ENCODE results near the gene BCOR. TPM values are rescaled to one million over a fixed set of nuclear protein-coding genes. Genes with fewer than 3 reads are reported as not detected.
A peak's percentile ranks its signal among the peaks of the same experiment; 100 is the strongest.

BCOR gene
- total and polyA plus RNA-seq, 2 of the 13 experiments (the other 11 are each of a cell fraction or from before 2014, with no cell fraction given), result 14.3 to 15.2 TPM

DNA sequence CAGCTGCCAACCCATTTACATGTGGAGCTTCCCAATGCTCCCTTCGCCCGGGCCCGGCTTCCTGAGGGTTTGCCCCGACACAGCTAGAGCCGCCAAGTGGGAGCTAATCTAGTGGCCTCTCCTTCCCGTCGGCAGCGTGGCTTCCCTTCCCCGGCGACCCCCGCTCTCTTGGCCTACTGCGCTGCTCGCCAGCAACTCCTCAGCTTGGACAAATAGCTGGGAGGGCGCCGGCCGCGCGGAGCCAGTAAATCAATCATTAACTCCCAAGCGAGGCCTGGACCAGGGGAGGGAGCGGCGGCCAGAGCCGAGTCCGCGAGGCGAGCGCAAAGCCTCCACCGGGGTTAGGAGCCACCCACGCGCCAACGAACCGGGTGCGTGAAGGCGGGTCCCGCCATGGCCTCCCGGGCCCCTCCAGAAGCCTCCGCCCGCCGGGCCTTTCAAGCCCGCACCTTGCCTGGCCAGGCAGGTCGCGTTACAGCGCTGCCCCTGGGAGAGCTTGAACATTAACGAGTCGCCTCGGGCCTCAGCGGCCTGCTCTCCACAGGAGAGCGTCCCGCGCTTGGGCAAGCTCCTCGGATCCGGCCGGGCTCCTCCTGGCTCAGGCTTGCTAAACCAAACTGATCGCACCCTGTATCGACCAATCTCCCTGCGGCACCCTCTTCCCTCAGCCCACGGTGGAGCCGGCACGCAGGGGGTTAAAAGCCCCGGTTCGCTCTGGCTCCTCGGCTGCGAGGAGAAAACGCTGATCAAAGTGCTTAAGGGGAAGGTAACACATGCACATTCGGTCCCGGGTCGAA, 10.6 kb upstream of the BCOR start (continued):
- TF ChIP-seq ZNF225 (CRISPR knock-in tag; IDR thresholded peaks at IDR 0.05) (no peak), TCF12 (IDR thresholded peaks at IDR 0.05) (no peak), TCF12 (CRISPR knock-in tag; IDR thresholded peaks at IDR 0.05) (no peak), ZNF709 (CRISPR knock-in tag; IDR thresholded peaks at IDR 0.05) (peak; percentile 27; the same call in 1 of the 2 replicates), POLR2A (IDR thresholded peaks at IDR 0.05; ENCODE audit: insufficient read depth in 1 of 2, low read depth in 2 of 2, low read length in 2 of 2) (peak in 1 of 2 experiments; percentile 45; a peak in 1 of 4 replicates), REST (IDR thresholded peaks at IDR 0.05; ENCODE audit: borderline replicate concordance in 1 of 2, low read depth in 1 of 2, low read length in 2 of 2) (no peak), DRAP1 (CRISPR knock-in tag; IDR thresholded peaks at IDR 0.05) (peak; percentile 54), TIGD3 (CRISPR knock-in tag; IDR thresholded peaks at IDR 0.05; ENCODE audit: borderline replicate concordance) (no peak), ZNF572 (CRISPR knock-in tag; IDR thresholded peaks at IDR 0.05) (no peak), ZNF136 (CRISPR knock-in tag; IDR thresholded peaks at IDR 0.05; ENCODE audit: low read depth) (no peak), GATAD2A (CRISPR knock-in tag; IDR thresholded peaks at IDR 0.05) (peak; percentile 21; the same call in 1 of the 2 replicates), FOXM1 (CRISPR knock-in tag; IDR thresholded peaks at IDR 0.05) (no peak), ZBTB7B (CRISPR knock-in tag; IDR thresholded peaks at IDR 0.05) (peak; percentile 47; the same call in 1 of the 2 replicates), SP140L (CRISPR knock-in tag; IDR thresholded peaks at IDR 0.05; ENCODE audit: borderline replicate concordance) (no peak), NFIC (IDR thresholded peaks at IDR 0.05; ENCODE audit: low read length) (no peak), TBP (CRISPR knock-in tag; IDR thresholded peaks at IDR 0.05) (no peak), SP2 (CRISPR knock-in tag; IDR thresholded peaks at IDR 0.05) (no peak), PAF1 (CRISPR knock-in tag; IDR thresholded peaks at IDR 0.05) (no peak), NRL (CRISPR knock-in tag; IDR thresholded peaks at IDR 0.05; ENCODE audit: borderline replicate concordance) (peak; percentile 16; the same call in 1 of the 2 replicates), IRF9 (CRISPR knock-in tag; IDR thresholded peaks at IDR 0.05; ENCODE audit: borderline replicate concordance) (no peak)
- TF ChIP-seq, protein P1, sequence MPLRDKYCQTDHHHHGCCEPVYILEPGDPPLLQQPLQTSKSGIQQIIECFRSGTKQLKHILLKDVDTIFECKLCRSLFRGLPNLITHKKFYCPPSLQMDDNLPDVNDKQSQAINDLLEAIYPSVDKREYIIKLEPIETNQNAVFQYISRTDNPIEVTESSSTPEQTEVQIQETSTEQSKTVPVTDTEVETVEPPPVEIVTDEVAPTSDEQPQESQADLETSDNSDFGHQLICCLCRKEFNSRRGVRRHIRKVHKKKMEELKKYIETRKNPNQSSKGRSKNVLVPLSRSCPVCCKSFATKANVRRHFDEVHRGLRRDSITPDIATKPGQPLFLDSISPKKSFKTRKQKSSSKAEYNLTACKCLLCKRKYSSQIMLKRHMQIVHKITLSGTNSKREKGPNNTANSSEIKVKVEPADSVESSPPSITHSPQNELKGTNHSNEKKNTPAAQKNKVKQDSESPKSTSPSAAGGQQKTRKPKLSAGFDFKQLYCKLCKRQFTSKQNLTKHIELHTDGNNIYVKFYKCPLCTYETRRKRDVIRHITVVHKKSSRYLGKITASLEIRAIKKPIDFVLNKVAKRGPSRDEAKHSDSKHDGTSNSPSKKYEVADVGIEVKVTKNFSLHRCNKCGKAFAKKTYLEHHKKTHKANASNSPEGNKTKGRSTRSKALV (CRISPR knock-in tag; IDR thresholded peaks at IDR 0.05), result peak; percentile 35; the same call in 1 of the 2 replicates
